Astrocyte (in vitro differentiated cells and primary cell): ENCODE data around the gene TKT.

Source experiments
- EZH2 ChIP-seq: IDR thresholded peaks from 2 replicates; pipeline ENCODE4 v1.6.1; 2012; ENCODE audit warnings: mild to moderate bottlenecking, low read length, inconsistent platforms; ENCODE audit not compliant: insufficient read depth
- TF ChIP-seq, protein P1 (sequence below): IDR thresholded peaks from 2 replicates; pipeline ENCODE4 v1.5.1; 2011; ENCODE audit warnings: low read depth, mild to moderate bottlenecking, inconsistent platforms, low read length, moderate library complexity; ENCODE audit not compliant: insufficient read depth

DNA sequence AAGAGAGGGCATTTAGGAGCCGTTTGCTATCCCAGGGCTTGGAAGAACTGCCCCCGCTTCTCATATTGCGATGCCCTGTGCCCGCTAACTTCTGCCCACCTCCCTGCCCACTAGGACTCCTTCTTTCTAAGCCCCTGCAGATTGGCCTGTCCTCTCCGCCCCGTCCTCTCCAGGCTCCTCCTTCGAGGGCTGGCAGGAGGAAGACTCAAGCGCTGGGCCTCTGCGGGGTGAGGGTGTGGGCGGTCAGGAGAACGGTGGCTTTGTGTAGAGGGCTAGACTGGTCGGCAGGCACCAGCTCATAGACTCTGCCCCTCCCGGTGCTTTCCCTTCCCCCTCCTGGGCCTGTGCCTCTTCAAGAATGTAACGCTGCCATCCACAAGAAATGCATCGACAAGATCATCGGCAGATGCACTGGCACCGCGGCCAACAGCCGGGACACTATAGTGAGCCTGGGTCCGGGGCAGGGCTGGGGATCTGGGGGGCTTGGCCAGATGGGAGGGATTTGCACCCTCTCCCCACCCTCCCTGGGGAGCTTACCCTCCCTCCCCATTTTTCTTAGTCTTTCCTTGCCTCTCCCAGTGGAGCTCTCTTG, 73.0 kb downstream of the TKT start:
- TF ChIP-seq, protein P1, sequence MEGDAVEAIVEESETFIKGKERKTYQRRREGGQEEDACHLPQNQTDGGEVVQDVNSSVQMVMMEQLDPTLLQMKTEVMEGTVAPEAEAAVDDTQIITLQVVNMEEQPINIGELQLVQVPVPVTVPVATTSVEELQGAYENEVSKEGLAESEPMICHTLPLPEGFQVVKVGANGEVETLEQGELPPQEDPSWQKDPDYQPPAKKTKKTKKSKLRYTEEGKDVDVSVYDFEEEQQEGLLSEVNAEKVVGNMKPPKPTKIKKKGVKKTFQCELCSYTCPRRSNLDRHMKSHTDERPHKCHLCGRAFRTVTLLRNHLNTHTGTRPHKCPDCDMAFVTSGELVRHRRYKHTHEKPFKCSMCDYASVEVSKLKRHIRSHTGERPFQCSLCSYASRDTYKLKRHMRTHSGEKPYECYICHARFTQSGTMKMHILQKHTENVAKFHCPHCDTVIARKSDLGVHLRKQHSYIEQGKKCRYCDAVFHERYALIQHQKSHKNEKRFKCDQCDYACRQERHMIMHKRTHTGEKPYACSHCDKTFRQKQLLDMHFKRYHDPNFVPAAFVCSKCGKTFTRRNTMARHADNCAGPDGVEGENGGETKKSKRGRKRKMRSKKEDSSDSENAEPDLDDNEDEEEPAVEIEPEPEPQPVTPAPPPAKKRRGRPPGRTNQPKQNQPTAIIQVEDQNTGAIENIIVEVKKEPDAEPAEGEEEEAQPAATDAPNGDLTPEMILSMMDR = no peak
- TF ChIP-seq EZH2 = no peak
